CD4-positive, CD25-positive, alpha-beta regulatory T cell (primary cell): Measurements from ENCODE around the gene TM9SF3. TPM values are rescaled to one million over a fixed set of nuclear protein-coding genes. Genes with fewer than 3 reads are reported as not detected.
"Not testable (repeated sequence)": the region's sequence is repeated elsewhere in the genome, so short reads cannot be mapped to it uniquely, and the experiment has no call there.

Source experiments
- ATAC-seq, 2 donors: fragments of 150-1000 bp; cut with Tn5 transposase; one replicate each; pipeline ENCODE4 v1.10.0; 2021; ENCODE audit warnings: low read depth in 2 of 2, moderate number of reproducible peaks in 2 of 2, moderate library complexity in 1 of 2
- DNase-seq, 3 donors: peaks; one replicate each; pipeline versions ENCODE4 v3.0.0 to v3.0.0-alpha.2; 2012 to 2022; ENCODE audit warnings: mixed read lengths in 1 of 3
- H3K27ac ChIP-seq: one replicate; pipeline ENCODE4 v1.7.0; 2013; ENCODE audit warnings: mild to moderate bottlenecking, low read length; ENCODE audit not compliant: insufficient read depth, poor library complexity, severe bottlenecking
- H3K27me3 ChIP-seq: one replicate; pipeline ENCODE4 v1.7.0; 2013; ENCODE audit warnings: low read length; ENCODE audit not compliant: control insufficient read depth, insufficient read depth
- H3K36me3 ChIP-seq: one replicate; pipeline ENCODE4 v1.7.0; 2013; ENCODE audit warnings: mild to moderate bottlenecking, low read length, moderate library complexity; ENCODE audit not compliant: control insufficient read depth, insufficient read depth
- H3K4me1 ChIP-seq: 2 replicates; pipeline ENCODE4 v1.7.0; 2013; ENCODE audit warnings: mild to moderate bottlenecking, low read length; ENCODE audit not compliant: insufficient read depth, control insufficient read depth, poor library complexity, severe bottlenecking
- H3K4me3 ChIP-seq: one replicate; pipeline ENCODE4 v1.7.0; 2013; ENCODE audit warnings: low read depth, mild to moderate bottlenecking, low read length, moderate library complexity
- H3K9me3 ChIP-seq, 2 experiments: 1 replicate in 1 of 2; 2 replicates in 1 of 2; pipeline ENCODE4 v1.7.0; 2013; ENCODE audit warnings: low read length in 2 of 2, mild to moderate bottlenecking in 1 of 2, moderate library complexity in 1 of 2; ENCODE audit not compliant: control insufficient read depth in 2 of 2
- H3K27ac Mint-ChIP-seq, 3 donors: one replicate each; pipeline ENCODE4 v1.8.0; 2020 to 2022; ENCODE audit warnings: mild to moderate bottlenecking in 3 of 3, mixed read lengths in 3 of 3, moderate library complexity in 2 of 3
- H3K27me3 Mint-ChIP-seq: one replicate; pipeline ENCODE4 v1.8.0; 2022; ENCODE audit warnings: mild to moderate bottlenecking, mixed read lengths
- H3K36me3 Mint-ChIP-seq: one replicate; pipeline ENCODE4 v1.8.0; 2020; ENCODE audit warnings: mixed read lengths
- H3K4me1 Mint-ChIP-seq, 4 donors: one replicate each; pipeline ENCODE4 v1.8.0; 2020 to 2022; ENCODE audit warnings: mixed read lengths in 4 of 4, mild to moderate bottlenecking in 1 of 4
- H3K4me3 Mint-ChIP-seq, 4 donors: one replicate each; pipeline ENCODE4 v1.8.0; 2020 to 2022; ENCODE audit warnings: mild to moderate bottlenecking in 4 of 4, mixed read lengths in 4 of 4, moderate library complexity in 3 of 4
- H3K9me3 Mint-ChIP-seq, 7 donors: one replicate each; pipeline ENCODE4 v1.8.0; 2020 to 2022; ENCODE audit warnings: mixed read lengths in 7 of 7, mild to moderate bottlenecking in 3 of 7, moderate library complexity in 2 of 7
- polyA plus RNA-seq, 4 donors: library from polyadenylated mRNA; unstranded; fragments of 300-500 nt; fragmentation: Illumina TruSeq; gene quantifications; one replicate each; pipeline ENCODE4 v1.2.3, GENCODE V29; 2021
- total RNA-seq: library from RNA; stranded (reverse); gene quantifications from one replicate; pipeline ENCODE4 v1.2.3, GENCODE V29; 2022

The TM9SF3 gene
- total and polyA plus RNA-seq, 5 donors from 2014 or later, result 59.9 to 82.8 (median 69.7) TPM

DNA sequence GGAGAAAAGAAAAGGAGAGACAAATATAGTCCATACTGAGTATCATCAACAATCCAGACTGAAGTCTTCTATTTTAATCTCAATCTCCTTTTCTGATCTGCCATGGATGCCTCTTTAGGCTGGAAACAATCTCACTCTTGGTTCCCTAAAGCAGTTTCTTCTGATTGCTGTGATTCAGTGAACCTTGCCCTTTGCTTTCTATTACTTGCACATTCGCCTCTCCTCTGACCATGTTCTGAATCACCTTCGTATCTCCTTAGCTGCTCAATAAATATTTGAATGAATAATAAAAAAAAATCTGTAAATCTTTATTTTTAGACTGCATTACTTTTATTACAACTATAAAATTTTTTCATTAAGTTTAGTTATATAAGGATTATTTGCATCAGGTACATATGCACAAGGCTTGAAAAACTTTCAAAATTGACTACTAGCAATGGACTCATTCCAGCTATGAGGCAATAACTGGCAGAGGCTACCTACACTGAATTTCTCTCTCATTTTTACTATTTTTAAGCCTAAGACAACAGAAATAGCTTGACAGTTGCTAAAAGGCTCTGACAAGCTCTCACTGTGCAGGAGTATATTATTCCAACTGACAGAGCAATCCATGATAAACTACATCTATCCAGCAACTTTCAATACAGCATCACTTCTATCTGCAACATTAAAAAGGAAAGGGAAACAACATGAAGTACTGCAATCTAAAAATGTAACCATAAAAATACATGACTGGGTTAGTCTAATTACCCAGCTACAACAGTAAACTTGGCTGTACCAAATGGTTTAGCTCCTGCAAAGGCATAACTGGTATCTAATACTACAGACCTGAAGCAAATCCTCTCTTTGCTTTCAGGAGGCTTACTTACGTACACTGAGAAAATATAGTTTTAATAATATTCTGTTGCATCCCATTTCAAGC lies 25.6 kb downstream of the TM9SF3 start:
- Histone ChIP-seq H3K36me3 (peaks cover 54% of the 10 kb centered on the region), H3K4me3 (no peak overlapping the region), H3K9me3 (no peaks in the 10 kb centered on the region), H3K4me1 (peaks cover 7% of the 10 kb centered on the region), H3K27ac (no peak overlapping the region), H3K27me3 (no peaks in the 10 kb centered on the region)
- ATAC-seq, result no peak
- no peaks in the 10 kb centered on the region for H3K27me3 Mint-ChIP-seq
- peaks cover 35% of the 10 kb centered on the region for H3K36me3 Mint-ChIP-seq
- H3K4me1 Mint-ChIP-seq, result peaks cover 14 to 27% (median 16%) of the 10 kb centered on the region in 4 donors
- H3K27ac Mint-ChIP-seq, result peak overlapping the region in 1 of 3 donors; percentile 63
- DNase-seq, result no peak
- H3K9me3 Mint-ChIP-seq, result no peaks in the 10 kb centered on the region
- H3K4me3 Mint-ChIP-seq, result no peak overlapping the region

DNA sequence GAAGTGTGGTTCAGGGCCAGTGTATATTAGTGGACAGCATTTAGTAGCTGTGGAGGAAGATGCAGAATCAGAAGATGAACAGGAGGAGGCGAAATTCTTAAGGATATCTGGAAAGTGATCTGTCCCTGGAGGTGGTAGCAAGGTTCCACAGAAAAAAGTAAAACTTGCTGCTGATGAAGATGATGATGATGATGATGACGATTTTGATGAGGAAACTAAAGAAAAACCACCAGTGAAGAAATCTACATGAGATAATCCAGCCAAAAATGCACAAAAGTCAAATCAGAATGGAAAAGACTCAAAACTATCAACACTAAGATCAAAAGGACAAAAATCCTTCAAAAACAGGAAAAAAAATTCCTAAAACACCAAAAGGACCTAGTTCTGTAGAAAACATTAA lies 26.3 kb downstream of the TM9SF3 start:
- H3K4me3 Mint-ChIP-seq, result no peak overlapping the region

GRCh38 chr10:96556003-96556402 lies 30.8 kb downstream of the TM9SF3 start:
- H3K27ac ChIP-seq, result no peak overlapping the region
- H3K36me3 Mint-ChIP-seq, result peaks cover 29% of the 10 kb centered on the region
- H3K9me3 Mint-ChIP-seq, result no peaks in the 10 kb centered on the region

More for the DNA sequence above, 26.3 kb downstream of the TM9SF3 start:
- H3K4me1 ChIP-seq, result peaks cover under 1% of the 10 kb centered on the region
- H3K4me3 ChIP-seq, result no peak overlapping the region
- peaks cover 8 to 21% (median 10%) of the 10 kb centered on the region in 4 donors for H3K4me1 Mint-ChIP-seq
- DNase-seq, result no peak
- no peaks in the 10 kb centered on the region for H3K9me3 ChIP-seq
- peak overlapping the region in 1 of 3 donors; percentile 63 for H3K27ac Mint-ChIP-seq
- no peaks in the 10 kb centered on the region for H3K9me3 Mint-ChIP-seq
- peaks cover 55% of the 10 kb centered on the region for H3K36me3 ChIP-seq
- H3K27me3 Mint-ChIP-seq, result no peaks in the 10 kb centered on the region
- H3K27me3 ChIP-seq, result no peaks in the 10 kb centered on the region
- peaks cover 35% of the 10 kb centered on the region for H3K36me3 Mint-ChIP-seq
- H3K27ac ChIP-seq, result no peak overlapping the region
- no peak for ATAC-seq

DNA sequence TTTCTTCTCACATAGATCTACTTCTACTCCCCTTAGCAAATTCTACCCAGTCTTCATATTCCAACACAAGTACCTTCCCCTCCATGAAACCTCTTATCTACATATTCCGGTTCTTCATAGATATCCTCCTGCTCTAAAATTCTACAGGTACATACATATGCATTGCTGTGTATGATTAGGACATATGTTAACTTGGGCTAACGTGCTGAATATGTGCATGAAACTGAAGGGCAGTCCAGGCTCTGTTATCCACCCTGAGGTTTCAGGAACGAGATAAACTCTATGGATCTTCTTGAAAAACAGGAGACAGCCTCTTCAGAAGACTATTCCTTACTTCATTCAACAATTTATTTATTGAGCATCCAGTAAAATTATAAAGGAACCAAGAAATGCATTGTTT lies 31.5 kb downstream of the TM9SF3 start:
- H3K4me3 Mint-ChIP-seq, result no peak overlapping the region
- H3K9me3 Mint-ChIP-seq, result no peaks in the 10 kb centered on the region
- peaks cover 22% of the 10 kb centered on the region for H3K36me3 Mint-ChIP-seq
- no peaks in the 10 kb centered on the region for H3K27me3 Mint-ChIP-seq
- Histone ChIP-seq H3K36me3 (peaks cover 68% of the 10 kb centered on the region), H3K4me1 (no peaks in the 10 kb centered on the region), H3K27ac (no peak overlapping the region), H3K27me3 (no peaks in the 10 kb centered on the region), H3K9me3 (no peaks in the 10 kb centered on the region), H3K4me3 (no peak overlapping the region)
- no peak for DNase-seq
- peaks cover 0 to 8% (median 2%) of the 10 kb centered on the region in 4 donors for H3K4me1 Mint-ChIP-seq
- H3K27ac Mint-ChIP-seq, result no peak overlapping the region
- no peak for ATAC-seq

More at GRCh38 chr10:96556003-96556402, 30.8 kb downstream of the TM9SF3 start:
- H3K27me3 ChIP-seq, result no peaks in the 10 kb centered on the region
- H3K36me3 ChIP-seq, result peaks cover 67% of the 10 kb centered on the region
- H3K4me3 ChIP-seq, result no peak overlapping the region
- DNase-seq (peak in 2 of 3 donors; percentile 4 to 30), ATAC-seq (peak in 1 of 2 donors; percentile 34)
- H3K4me3 Mint-ChIP-seq, result no peak overlapping the region
- H3K9me3 ChIP-seq, result no peaks in the 10 kb centered on the region
- H3K27ac Mint-ChIP-seq, result no peak overlapping the region
- peaks cover 0 to 8% (median 4%) of the 10 kb centered on the region in 4 donors for H3K4me1 Mint-ChIP-seq
- no peaks in the 10 kb centered on the region for H3K4me1 ChIP-seq
- no peaks in the 10 kb centered on the region for H3K27me3 Mint-ChIP-seq

DNA sequence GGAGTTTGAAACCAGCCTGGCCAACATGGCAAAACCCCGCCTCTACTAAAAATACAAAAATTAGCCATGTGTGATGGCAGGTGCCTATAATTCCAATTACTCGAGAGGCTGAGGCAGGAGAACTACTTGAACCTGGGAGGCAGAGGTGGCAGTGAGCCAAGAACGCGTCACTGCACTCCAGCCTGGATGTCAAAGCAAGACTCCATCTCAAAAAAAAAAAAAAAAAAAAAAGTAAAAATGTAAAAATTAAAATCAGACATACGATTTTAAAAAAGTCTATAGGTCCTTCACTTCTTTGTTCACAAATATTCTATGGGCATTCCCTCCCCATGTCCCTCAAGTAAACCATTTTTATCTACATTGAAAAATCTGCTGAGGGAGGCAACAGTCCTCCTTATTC lies 38.2 kb downstream of the TM9SF3 start:
- no peak overlapping the region for H3K27ac Mint-ChIP-seq
- DNase-seq (no peak), ATAC-seq (no peak)
- H3K4me3 Mint-ChIP-seq, result no peak overlapping the region
- no peaks in the 10 kb centered on the region for H3K9me3 Mint-ChIP-seq
- peaks cover 47% of the 10 kb centered on the region for H3K36me3 Mint-ChIP-seq
- peaks cover 4 to 20% (median 7%) of the 10 kb centered on the region in 4 donors for H3K4me1 Mint-ChIP-seq
- H3K27me3 Mint-ChIP-seq, result no peaks in the 10 kb centered on the region
- Histone ChIP-seq H3K27me3 (no peaks in the 10 kb centered on the region), H3K4me3 (no peak overlapping the region), H3K4me1 (no peaks in the 10 kb centered on the region), H3K36me3 (peaks cover 92% of the 10 kb centered on the region), H3K27ac (no peak overlapping the region), H3K9me3 (no peaks in the 10 kb centered on the region)

DNA sequence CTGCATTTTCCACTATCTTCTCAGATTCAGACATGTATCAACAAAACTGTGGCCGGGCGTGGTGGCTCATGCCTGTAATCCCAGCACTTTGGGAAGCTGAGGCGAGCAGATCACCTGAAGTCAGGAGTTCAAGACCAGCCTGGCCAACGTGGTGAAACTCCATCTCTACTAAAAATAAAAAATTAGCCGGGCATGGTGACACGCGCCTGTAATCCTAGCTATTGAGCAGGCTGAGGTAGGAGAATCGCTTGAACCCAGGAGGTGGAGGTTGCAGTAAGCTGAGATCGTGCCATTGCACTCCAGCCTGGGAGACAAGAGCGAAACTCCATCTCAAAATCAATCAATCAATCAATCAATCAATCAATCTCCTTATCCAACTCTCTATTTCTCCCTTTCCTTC lies 41.3 kb downstream of the TM9SF3 start:
- peaks cover 80% of the 10 kb centered on the region for H3K36me3 ChIP-seq
- not testable (repeated sequence) for H3K9me3 ChIP-seq, H3K27me3 ChIP-seq, H3K4me1 ChIP-seq, H3K4me3 ChIP-seq, H3K27me3 Mint-ChIP-seq, DNase-seq, H3K4me3 Mint-ChIP-seq, H3K27ac Mint-ChIP-seq, ATAC-seq, H3K27ac ChIP-seq, H3K9me3 Mint-ChIP-seq
- peaks cover 4 to 20% (median 6%) of the 10 kb centered on the region in 4 donors for H3K4me1 Mint-ChIP-seq
- H3K36me3 Mint-ChIP-seq, result peaks cover 52% of the 10 kb centered on the region

DNA sequence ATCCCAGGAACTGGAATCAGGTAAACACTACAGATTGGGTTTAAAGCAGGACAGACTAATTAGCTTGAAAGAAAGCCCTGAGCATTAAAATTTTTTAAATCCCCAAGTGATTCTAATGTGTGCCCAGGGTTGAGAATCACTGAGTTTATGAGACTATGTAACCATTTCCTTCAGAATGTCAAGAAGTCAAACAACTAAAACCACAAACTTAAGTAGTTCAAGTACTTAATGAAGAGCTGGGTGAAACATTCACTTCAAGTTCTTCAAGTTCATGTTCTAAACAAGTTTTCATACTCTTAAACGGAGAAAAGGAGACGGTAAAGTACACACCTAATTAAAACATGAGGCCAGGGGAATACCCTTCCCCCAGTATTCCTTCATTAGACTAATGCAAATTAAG lies 44.9 kb downstream of the TM9SF3 start:
- DNase-seq, result peak in 1 of 3 donors; percentile 2
- Mint-ChIP-seq H3K27ac (no peak overlapping the region), H3K9me3 (no peaks in the 10 kb centered on the region), H3K4me1 (peaks cover 17 to 44% (median 32%) of the 10 kb centered on the region in 4 donors), H3K27me3 (no peaks in the 10 kb centered on the region), H3K4me3 (no peak overlapping the region), H3K36me3 (peaks cover 52% of the 10 kb centered on the region)
- Histone ChIP-seq H3K4me3 (no peak overlapping the region), H3K27ac (no peak overlapping the region), H3K36me3 (peaks cover 54% of the 10 kb centered on the region), H3K27me3 (no peaks in the 10 kb centered on the region), H3K9me3 (no peaks in the 10 kb centered on the region), H3K4me1 (no peaks in the 10 kb centered on the region)
- ATAC-seq, result no peak
